ENCODE data around the gene TNNC2.

DNA sequence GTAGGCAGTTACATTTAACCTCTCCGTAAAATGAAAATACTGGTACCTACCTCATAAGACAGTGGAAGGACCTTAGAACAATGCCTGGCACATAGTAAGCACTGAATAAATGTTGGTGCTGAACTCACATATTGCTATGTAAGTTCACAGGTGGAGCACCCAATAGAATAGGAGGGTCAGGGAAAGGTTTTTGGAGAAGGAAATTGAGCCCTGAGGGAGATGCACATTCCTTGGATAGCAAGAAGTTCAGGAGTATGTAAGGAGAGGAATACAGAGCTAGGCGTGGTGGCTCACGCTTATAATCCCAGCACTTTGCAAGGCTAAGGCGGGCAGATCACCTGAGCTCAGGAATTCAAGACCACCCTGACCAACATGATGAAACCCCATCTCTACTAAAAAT, 7.6 kb downstream of the TNNC2 start:
- TF ChIP-seq CTCF (IDR thresholded peaks at IDR 0.05; ENCODE audit: control extremely low read depth in 1 of 3, insufficient read depth in 1 of 3, low read depth in 1 of 3, low read length in 3 of 3), result no peak
- no peak for TF ChIP-seq EP300 (IDR thresholded peaks at IDR 0.05; ENCODE audit: borderline replicate concordance in 1 of 2, low read depth in 2 of 2, low read length in 2 of 2)
- no peak for TF ChIP-seq EZH2 (IDR thresholded peaks at IDR 0.05; ENCODE audit: low read depth, low read length, severe bottlenecking)
- TF ChIP-seq CREB1 (IDR thresholded peaks at IDR 0.05), result no peak
- no peak for TF ChIP-seq CBX5 (IDR thresholded peaks at IDR 0.05; ENCODE audit: low read depth, low read length)
- no peak for TF ChIP-seq JUND (IDR thresholded peaks at IDR 0.05; ENCODE audit: low read length)

Data from H1 (cell line).